Glutamatergic neuron (in vitro differentiated cells): Measurements from ENCODE around the gene ECSCR. TPM values are rescaled to one million over a fixed set of nuclear protein-coding genes. Genes with fewer than 3 reads are reported as not detected.
A peak's percentile ranks its signal among the peaks of the same experiment; 100 is the strongest.
"Not testable (repeated sequence)": the region's sequence is repeated elsewhere in the genome, so short reads cannot be mapped to it uniquely, and the experiment has no call there.

Source experiments
- DNase-seq: peaks from one replicate; pipeline ENCODE4 v3.0.0; 2022
- H3K27ac Mint-ChIP-seq: one replicate; pipeline ENCODE4 v1.8.0; 2020; ENCODE audit warnings: mild to moderate bottlenecking, mixed read lengths, inconsistent platforms; ENCODE audit not compliant: unreplicated experiment
- H3K27me3 Mint-ChIP-seq: one replicate; pipeline ENCODE4 v1.8.0; 2020; ENCODE audit warnings: mild to moderate bottlenecking, moderate library complexity, mixed read lengths, inconsistent platforms; ENCODE audit not compliant: unreplicated experiment
- H3K36me3 Mint-ChIP-seq: one replicate; pipeline ENCODE4 v1.8.0; 2020; ENCODE audit warnings: mild to moderate bottlenecking, mixed read lengths, inconsistent platforms; ENCODE audit not compliant: unreplicated experiment
- H3K4me1 Mint-ChIP-seq: one replicate; pipeline ENCODE4 v1.8.0; 2020; ENCODE audit warnings: mild to moderate bottlenecking, low read depth, mixed read lengths, inconsistent platforms; ENCODE audit not compliant: unreplicated experiment
- H3K4me3 Mint-ChIP-seq: one replicate; pipeline ENCODE4 v1.8.0; 2020; ENCODE audit warnings: mild to moderate bottlenecking, mixed read lengths, inconsistent platforms; ENCODE audit not compliant: unreplicated experiment
- H3K9me3 Mint-ChIP-seq: one replicate; pipeline ENCODE4 v1.8.0; 2020; ENCODE audit warnings: mild to moderate bottlenecking, moderate library complexity, mixed read lengths, inconsistent platforms; ENCODE audit not compliant: unreplicated experiment
- CTCF ChIP-seq: fragments of 200-600 bp; sonication (generic); IDR thresholded peaks from one replicate; pipeline ENCODE4 v1.5.0; 2021; ENCODE audit not compliant: partially characterized antibody, unreplicated experiment
- total RNA-seq: library from RNA; stranded (reverse); fragmentation: NEBNext Ultra II Directional; extraction: Animal tissue kit (Norgen Biotek cat#: 25700); gene quantifications from one replicate; pipeline ENCODE4 v1.2.1, GENCODE V29; 2021; ENCODE audit not compliant: unreplicated experiment

Gene ECSCR
- total RNA-seq, 1 donor from 2014 or later: not detected

- H3K27ac Mint-ChIP-seq: no peak overlapping the region
- no peak for DNase-seq
- H3K36me3 Mint-ChIP-seq: no peaks in the 10 kb centered on the region
- no peaks in the 10 kb centered on the region for H3K4me1 Mint-ChIP-seq
- no peak overlapping the region for H3K4me3 Mint-ChIP-seq
- H3K9me3 Mint-ChIP-seq: peaks cover 2% of the 10 kb centered on the region
- no peak for TF ChIP-seq CTCF
- peaks cover under 1% of the 10 kb centered on the region for H3K27me3 Mint-ChIP-seq
Observed at GRCh38 chr5:139494832-139495231, 32.3 kb upstream of the ECSCR start.

- Mint-ChIP-seq H3K4me1 (no peaks in the 10 kb centered on the region), H3K27ac (no peak overlapping the region), H3K9me3 (peaks cover 3% of the 10 kb centered on the region)
Observed at GRCh38 chr5:139494256-139494655, 31.7 kb upstream of the ECSCR start.

GRCh38 chr5:139492700-139493192 is 30.2 kb upstream of the ECSCR start:
- Mint-ChIP-seq H3K4me1 (no peaks in the 10 kb centered on the region), H3K27me3 (peaks cover 4% of the 10 kb centered on the region), H3K4me3 (no peak overlapping the region), H3K36me3 (no peaks in the 10 kb centered on the region), H3K9me3 (peaks cover 3% of the 10 kb centered on the region), H3K27ac (no peak overlapping the region)
- DNase-seq: no peak
- no peak for TF ChIP-seq CTCF

More at GRCh38 chr5:139494256-139494655, 31.7 kb upstream of the ECSCR start:
- H3K27me3 Mint-ChIP-seq: peaks cover 4% of the 10 kb centered on the region
- TF ChIP-seq CTCF: no peak
- no peak overlapping the region for H3K4me3 Mint-ChIP-seq
- no peaks in the 10 kb centered on the region for H3K36me3 Mint-ChIP-seq
- DNase-seq: no peak

- Mint-ChIP-seq H3K36me3 (no peaks in the 10 kb centered on the region), H3K4me3 (no peak overlapping the region), H3K27ac (no peak overlapping the region), H3K27me3 (peaks cover 8% of the 10 kb centered on the region), H3K4me1 (peaks cover 3% of the 10 kb centered on the region), H3K9me3 (peaks cover 3% of the 10 kb centered on the region)
- TF ChIP-seq CTCF: no peak
- DNase-seq: no peak
Observed at GRCh38 chr5:139488260-139488659, 25.7 kb upstream of the ECSCR start.

- TF ChIP-seq CTCF: no peak
- Mint-ChIP-seq H3K4me3 (no peak overlapping the region), H3K27me3 (peaks cover 8% of the 10 kb centered on the region), H3K36me3 (no peaks in the 10 kb centered on the region), H3K4me1 (peaks cover 3% of the 10 kb centered on the region), H3K9me3 (peaks cover 2% of the 10 kb centered on the region), H3K27ac (no peak overlapping the region)
- peak; percentile 43 for DNase-seq
Observed at GRCh38 chr5:139486201-139486600, 23.7 kb upstream of the ECSCR start.

- H3K4me3 Mint-ChIP-seq, H3K4me1 Mint-ChIP-seq, H3K9me3 Mint-ChIP-seq, H3K27me3 Mint-ChIP-seq, H3K27ac Mint-ChIP-seq, H3K36me3 Mint-ChIP-seq, DNase-seq: not testable (repeated sequence)
Observed at GRCh38 chr5:139482890-139483208, 20.3 kb upstream of the ECSCR start.
